ENCODE data around the gene NDOR1. TPM values are rescaled to one million over a fixed set of nuclear protein-coding genes. Genes with fewer than 3 reads are reported as not detected.

The NDOR1 gene
- total RNA-seq, 2 donors from 2014 or later = 6.6 TPM

DNA sequence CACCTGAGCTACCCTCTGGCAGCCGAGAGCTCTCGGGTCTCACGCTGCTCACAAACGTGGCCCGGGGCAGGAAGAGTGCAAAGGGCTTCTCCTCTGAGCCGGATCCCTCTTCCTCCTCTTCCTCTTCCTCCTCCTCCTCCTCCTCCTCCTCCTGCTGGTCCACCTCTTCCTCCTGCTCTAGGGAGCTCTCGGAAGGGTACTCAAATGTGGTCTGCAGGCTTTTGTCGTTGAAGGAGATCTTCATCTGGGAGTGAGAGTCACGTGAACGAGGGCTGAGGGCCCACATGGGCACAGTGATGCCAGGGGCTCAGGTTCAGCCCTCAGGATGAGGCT, 13.1 kb upstream of the NDOR1 start:
- H3K4me1 ChIP-seq = peaks cover 0 to 63% of the 10 kb centered on the region in 2 donors
- no peak for DNase-seq (ENCODE audit: low spot score)
- H3K27ac ChIP-seq = no peak overlapping the region
- no peak overlapping the region for H3K4me3 ChIP-seq
- H3K27me3 ChIP-seq = no peaks in the 10 kb centered on the region
- TF ChIP-seq, protein P1, sequence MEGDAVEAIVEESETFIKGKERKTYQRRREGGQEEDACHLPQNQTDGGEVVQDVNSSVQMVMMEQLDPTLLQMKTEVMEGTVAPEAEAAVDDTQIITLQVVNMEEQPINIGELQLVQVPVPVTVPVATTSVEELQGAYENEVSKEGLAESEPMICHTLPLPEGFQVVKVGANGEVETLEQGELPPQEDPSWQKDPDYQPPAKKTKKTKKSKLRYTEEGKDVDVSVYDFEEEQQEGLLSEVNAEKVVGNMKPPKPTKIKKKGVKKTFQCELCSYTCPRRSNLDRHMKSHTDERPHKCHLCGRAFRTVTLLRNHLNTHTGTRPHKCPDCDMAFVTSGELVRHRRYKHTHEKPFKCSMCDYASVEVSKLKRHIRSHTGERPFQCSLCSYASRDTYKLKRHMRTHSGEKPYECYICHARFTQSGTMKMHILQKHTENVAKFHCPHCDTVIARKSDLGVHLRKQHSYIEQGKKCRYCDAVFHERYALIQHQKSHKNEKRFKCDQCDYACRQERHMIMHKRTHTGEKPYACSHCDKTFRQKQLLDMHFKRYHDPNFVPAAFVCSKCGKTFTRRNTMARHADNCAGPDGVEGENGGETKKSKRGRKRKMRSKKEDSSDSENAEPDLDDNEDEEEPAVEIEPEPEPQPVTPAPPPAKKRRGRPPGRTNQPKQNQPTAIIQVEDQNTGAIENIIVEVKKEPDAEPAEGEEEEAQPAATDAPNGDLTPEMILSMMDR (IDR thresholded peaks at IDR 0.05) = no peak
- H3K36me3 ChIP-seq = peaks cover 13% of the 10 kb centered on the region
- no peaks in the 10 kb centered on the region for H3K9me3 ChIP-seq

- TF ChIP-seq, protein P1 (IDR thresholded peaks at IDR 0.05) = no peak
- Histone ChIP-seq H3K4me3 (no peak overlapping the region), H3K27ac (no peak overlapping the region), H3K27me3 (no peaks in the 10 kb centered on the region), H3K4me1 (peaks cover 0 to 63% of the 10 kb centered on the region in 2 donors), H3K9me3 (no peaks in the 10 kb centered on the region), H3K36me3 (peaks cover 13% of the 10 kb centered on the region)
- DNase-seq (ENCODE audit: low spot score) = no peak
Observed at GRCh38 chr9:137192859-137193258, 12.6 kb upstream of the NDOR1 start.

DNA sequence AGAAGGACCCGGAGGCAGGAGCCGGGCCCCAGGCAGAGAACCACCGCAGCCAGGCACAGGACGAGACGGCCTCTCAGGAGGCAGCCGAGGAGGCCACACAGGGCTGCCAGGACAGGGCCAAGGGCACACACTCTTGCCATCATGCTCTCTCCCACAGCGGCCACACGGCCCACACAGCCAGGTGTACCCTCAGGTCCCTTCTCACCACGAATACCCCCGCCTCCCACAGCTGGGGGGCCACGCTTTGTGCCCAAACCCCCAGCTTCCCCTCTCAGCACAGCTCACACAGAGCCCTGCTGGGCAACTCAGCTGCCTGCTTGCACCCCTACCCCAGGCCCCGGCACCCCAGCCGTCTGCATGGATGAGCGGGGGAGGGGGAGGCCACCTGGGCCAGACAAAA, 11.7 kb upstream of the NDOR1 start:
- peaks cover 0 to 69% of the 10 kb centered on the region in 2 donors for H3K4me1 ChIP-seq
- no peak for DNase-seq (ENCODE audit: low spot score)
- H3K27ac ChIP-seq = peak overlapping the region in 1 of 2 donors; percentile 17
- TF ChIP-seq, protein P1 (IDR thresholded peaks at IDR 0.05) = no peak
- H3K36me3 ChIP-seq = peaks cover 13% of the 10 kb centered on the region
- no peak overlapping the region for H3K4me3 ChIP-seq
- no peaks in the 10 kb centered on the region for H3K27me3 ChIP-seq
- no peaks in the 10 kb centered on the region for H3K9me3 ChIP-seq

DNA sequence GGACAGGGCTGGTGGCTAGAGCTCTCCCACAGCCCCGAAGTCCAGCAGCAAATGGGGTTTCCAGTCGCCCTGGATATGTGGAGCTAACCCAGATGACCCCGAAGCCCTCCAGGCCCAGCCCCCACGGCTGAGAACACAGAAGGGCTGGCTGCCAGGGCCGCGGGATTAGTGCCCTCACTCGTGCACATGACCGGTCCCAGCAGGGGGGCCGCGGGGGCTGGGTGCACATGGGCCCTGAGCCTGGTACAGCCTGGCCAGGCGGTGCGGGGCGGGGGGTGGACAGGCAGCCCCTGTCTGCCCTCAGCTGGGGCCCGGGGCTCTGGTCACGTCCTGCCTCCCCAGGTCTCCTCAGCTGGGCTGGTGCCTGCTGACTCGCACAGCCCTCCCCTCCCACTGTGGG, 11.1 kb upstream of the NDOR1 start:
- H3K27me3 ChIP-seq = no peaks in the 10 kb centered on the region
- no peak for DNase-seq (ENCODE audit: low spot score)
- H3K9me3 ChIP-seq = no peaks in the 10 kb centered on the region
- no peak overlapping the region for H3K4me3 ChIP-seq
- peak overlapping the region in 1 of 2 donors; percentile 31 for H3K27ac ChIP-seq
- H3K36me3 ChIP-seq = peaks cover 13% of the 10 kb centered on the region
- TF ChIP-seq, protein P1 (IDR thresholded peaks at IDR 0.05) = no peak
- peaks cover 0 to 72% of the 10 kb centered on the region in 2 donors for H3K4me1 ChIP-seq

DNA sequence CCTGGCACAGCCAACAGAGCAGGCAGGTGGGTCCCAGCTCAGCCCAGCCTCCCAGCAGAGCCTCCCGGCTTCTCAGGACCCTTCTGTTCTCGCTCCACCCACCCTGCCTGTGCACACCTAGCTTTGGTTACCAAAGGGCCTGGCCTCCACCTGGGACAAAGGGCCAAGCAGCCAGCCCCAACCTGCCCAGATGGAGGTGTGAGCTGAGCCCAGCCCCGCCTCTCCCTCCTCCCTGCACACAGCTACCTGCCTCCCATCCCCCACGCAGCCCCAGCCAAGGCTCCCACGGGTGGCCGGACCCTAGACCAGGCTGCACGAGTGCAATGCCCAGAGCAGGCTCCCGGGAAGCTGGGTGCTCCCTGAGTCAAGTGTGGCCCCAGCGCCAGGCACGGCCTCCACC, 10.6 kb upstream of the NDOR1 start:
- TF ChIP-seq, protein P1 (IDR thresholded peaks at IDR 0.05) = no peak
- Histone ChIP-seq H3K27me3 (no peaks in the 10 kb centered on the region), H3K36me3 (peaks cover 12% of the 10 kb centered on the region), H3K9me3 (no peaks in the 10 kb centered on the region), H3K27ac (peak overlapping the region in 1 of 2 donors; percentile 31), H3K4me1 (peaks cover 0 to 72% of the 10 kb centered on the region in 2 donors), H3K4me3 (no peak overlapping the region)
- no peak for DNase-seq (ENCODE audit: low spot score)

DNA sequence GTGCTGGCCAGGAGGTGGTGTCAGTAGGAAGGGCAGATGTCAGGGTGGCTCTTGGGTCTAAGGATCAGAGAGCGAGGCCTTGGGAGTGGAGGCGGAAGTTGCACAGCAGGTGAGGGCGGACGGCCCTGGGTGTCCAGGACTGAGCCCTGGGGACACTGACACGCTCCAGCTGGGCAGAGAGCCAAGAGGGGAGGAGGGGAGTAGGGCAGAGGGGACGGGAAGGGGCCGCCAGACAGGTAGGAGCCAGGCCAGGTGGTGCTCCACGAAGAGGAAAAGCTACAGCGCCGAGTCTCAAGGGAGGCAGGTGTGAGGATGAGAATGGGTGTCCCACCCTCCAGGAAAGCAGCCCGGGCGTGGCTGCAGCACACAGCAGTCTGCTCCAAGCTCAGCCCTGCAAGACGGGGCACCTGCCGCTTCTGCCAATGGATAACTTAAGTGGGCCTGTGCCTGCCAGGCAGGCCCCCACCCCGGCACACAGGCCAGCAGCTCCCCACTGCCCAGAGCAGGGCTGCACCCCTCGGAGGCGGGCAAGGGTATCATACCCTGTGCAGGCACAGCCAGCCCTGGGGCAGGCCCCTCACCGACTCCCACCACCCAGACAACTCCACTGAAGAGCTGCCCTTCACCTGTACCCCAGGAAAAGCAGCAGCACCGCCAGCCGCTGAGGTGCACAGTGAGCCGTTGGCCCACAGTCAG, 9.8 kb upstream of the NDOR1 start:
- TF ChIP-seq, protein P1 (IDR thresholded peaks at IDR 0.05) = no peak
- Histone ChIP-seq H3K4me1 (peaks cover 0 to 65% of the 10 kb centered on the region in 2 donors), H3K27me3 (no peaks in the 10 kb centered on the region), H3K36me3 (peaks cover 4% of the 10 kb centered on the region), H3K9me3 (no peaks in the 10 kb centered on the region), H3K4me3 (no peak overlapping the region), H3K27ac (no peak overlapping the region)
- DNase-seq (ENCODE audit: low spot score) = no peak
